ENCODE data around the gene FBN1. TPM values are rescaled to one million over a fixed set of nuclear protein-coding genes. Genes with fewer than 3 reads are reported as not detected.

FBN1 gene
- total RNA-seq, 1 donor from 2014 or later: 54.0 TPM

DNA sequence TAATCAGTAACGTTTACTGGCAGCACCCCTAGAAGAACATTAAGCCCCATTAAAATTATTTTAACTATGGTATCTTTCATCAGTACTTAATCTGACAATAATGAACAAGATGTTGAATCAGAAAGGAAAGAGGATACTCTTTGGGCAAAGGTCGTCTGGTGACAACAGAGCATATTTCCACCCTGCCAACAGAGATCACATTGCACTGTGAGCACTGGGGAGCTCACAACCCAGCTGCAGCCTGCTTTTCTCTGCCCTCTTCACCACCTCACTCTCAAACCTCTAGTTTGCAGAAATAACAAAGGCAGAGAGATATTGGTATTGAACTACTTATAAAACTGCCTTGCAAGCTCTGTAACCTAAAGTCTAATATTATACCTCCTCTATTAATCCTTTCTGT, 130.0 kb downstream of the FBN1 start:
- DNase-seq (ENCODE audit: low spot score): no peak
- peaks cover 8% of the 10 kb centered on the region for H3K4me1 Mint-ChIP-seq (ENCODE audit: unreplicated experiment)
- no peaks in the 10 kb centered on the region for H3K27me3 Mint-ChIP-seq (ENCODE audit: unreplicated experiment)
- peaks cover 4% of the 10 kb centered on the region for H3K36me3 Mint-ChIP-seq (ENCODE audit: low read depth, unreplicated experiment)
- no peak overlapping the region for H3K4me3 Mint-ChIP-seq (ENCODE audit: unreplicated experiment)
- H3K27ac Mint-ChIP-seq (ENCODE audit: unreplicated experiment): no peak overlapping the region
- H3K9me3 Mint-ChIP-seq (ENCODE audit: unreplicated experiment): no peaks in the 10 kb centered on the region
- TF ChIP-seq, protein P1, sequence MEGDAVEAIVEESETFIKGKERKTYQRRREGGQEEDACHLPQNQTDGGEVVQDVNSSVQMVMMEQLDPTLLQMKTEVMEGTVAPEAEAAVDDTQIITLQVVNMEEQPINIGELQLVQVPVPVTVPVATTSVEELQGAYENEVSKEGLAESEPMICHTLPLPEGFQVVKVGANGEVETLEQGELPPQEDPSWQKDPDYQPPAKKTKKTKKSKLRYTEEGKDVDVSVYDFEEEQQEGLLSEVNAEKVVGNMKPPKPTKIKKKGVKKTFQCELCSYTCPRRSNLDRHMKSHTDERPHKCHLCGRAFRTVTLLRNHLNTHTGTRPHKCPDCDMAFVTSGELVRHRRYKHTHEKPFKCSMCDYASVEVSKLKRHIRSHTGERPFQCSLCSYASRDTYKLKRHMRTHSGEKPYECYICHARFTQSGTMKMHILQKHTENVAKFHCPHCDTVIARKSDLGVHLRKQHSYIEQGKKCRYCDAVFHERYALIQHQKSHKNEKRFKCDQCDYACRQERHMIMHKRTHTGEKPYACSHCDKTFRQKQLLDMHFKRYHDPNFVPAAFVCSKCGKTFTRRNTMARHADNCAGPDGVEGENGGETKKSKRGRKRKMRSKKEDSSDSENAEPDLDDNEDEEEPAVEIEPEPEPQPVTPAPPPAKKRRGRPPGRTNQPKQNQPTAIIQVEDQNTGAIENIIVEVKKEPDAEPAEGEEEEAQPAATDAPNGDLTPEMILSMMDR (IDR thresholded peaks at IDR 0.05; ENCODE audit: unreplicated experiment): no peak

DNA sequence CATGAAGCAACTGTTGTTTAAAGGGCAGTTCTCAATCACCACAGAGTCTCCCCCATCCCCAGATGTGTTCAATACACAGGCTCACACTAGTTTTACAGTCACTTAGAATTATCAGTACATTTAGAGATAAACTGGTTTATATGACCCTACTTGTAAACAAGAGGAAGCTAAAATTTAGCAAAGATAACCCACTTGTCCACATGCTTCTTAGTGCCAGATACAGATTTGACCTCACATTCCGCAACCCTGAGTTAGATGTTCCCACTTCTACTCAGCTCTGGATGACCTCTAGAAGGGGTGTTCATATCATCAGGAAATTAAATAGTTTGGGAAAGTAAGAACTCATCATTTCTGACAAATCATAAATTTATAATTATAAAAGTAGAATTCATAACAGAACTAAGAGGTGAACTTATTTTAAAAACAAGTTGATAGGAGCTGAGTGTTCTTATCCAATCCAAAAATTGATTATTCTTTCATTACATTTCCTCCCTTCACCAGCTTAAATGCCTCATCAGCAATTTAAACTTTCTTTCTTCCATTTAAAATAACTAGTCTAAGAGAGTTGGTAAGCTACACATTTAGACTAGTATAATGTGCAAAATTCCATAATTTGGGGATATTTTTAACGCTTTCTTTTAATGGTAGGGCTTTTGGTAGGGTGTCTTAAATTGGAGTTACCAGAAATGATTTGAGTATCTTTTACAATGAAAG, 131.2 kb downstream of the FBN1 start:
- Mint-ChIP-seq H3K27ac (ENCODE audit: unreplicated experiment) (no peak overlapping the region), H3K4me3 (ENCODE audit: unreplicated experiment) (no peak overlapping the region), H3K36me3 (ENCODE audit: low read depth, unreplicated experiment) (peaks cover 4% of the 10 kb centered on the region), H3K4me1 (ENCODE audit: unreplicated experiment) (peaks cover under 1% of the 10 kb centered on the region), H3K27me3 (ENCODE audit: unreplicated experiment) (no peaks in the 10 kb centered on the region), H3K9me3 (ENCODE audit: unreplicated experiment) (no peaks in the 10 kb centered on the region)
- TF ChIP-seq, protein P1 (IDR thresholded peaks at IDR 0.05; ENCODE audit: unreplicated experiment): no peak
- DNase-seq (ENCODE audit: low spot score): no peak

DNA sequence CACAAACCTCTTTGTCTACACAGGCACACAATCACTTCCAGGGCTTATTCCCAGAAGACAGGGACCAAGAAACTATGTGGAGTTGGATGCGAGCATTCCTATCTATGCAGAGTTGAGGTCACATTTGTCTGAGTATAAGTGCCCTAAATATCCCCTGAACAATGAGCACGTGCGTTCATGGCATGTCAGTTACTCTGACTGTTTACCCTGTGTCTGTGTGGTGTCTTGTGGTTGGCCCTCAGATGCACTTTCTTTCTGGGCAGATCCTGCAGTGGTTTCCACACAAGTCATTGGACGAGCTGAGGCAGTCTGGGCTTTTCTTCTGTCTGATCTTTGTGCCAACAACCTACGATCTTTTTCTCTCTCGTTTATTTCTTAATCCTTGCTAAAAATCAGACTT, 134.5 kb downstream of the FBN1 start:
- Mint-ChIP-seq H3K9me3 (ENCODE audit: unreplicated experiment) (no peaks in the 10 kb centered on the region), H3K4me3 (ENCODE audit: unreplicated experiment) (no peak overlapping the region), H3K36me3 (ENCODE audit: low read depth, unreplicated experiment) (peaks cover 4% of the 10 kb centered on the region), H3K4me1 (ENCODE audit: unreplicated experiment) (no peaks in the 10 kb centered on the region), H3K27ac (ENCODE audit: unreplicated experiment) (no peak overlapping the region), H3K27me3 (ENCODE audit: unreplicated experiment) (no peaks in the 10 kb centered on the region)
- TF ChIP-seq, protein P1 (IDR thresholded peaks at IDR 0.05; ENCODE audit: unreplicated experiment): no peak
- DNase-seq (ENCODE audit: low spot score): no peak

DNA sequence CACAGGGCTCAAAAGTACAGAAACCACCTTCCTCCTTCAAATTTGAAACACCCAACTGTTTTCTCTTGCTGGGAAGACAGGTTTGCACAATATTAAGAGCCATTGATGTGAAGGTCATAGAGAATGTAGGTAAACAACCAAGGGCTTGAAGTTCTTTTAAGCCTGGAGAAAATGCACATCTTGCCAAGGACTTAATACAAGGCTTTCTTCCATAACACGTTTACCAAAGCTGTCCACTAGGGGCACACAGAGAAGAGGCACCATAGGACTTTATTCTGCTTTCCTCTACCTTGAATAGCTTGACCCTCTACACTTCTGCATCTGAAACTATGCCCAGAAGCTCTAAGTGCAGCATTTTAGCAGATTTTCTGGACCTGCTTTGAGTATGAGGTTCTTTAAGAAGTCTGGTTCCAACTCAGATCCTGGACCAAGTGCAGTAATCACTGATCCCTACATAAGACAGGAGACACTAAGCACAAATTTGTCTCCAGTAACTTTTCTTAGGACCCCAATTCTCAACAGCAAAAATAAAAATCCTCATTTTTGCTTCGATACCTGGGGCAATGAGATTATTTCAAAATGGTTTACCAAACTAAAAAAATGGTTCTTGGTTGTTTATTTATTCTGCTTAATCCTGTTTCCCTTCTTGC, 138.0 kb downstream of the FBN1 start:
- no peaks in the 10 kb centered on the region for H3K4me1 Mint-ChIP-seq (ENCODE audit: unreplicated experiment)
- no peak overlapping the region for H3K27ac Mint-ChIP-seq (ENCODE audit: unreplicated experiment)
- no peaks in the 10 kb centered on the region for H3K9me3 Mint-ChIP-seq (ENCODE audit: unreplicated experiment)
- peaks cover 2% of the 10 kb centered on the region for H3K36me3 Mint-ChIP-seq (ENCODE audit: low read depth, unreplicated experiment)
- TF ChIP-seq, protein P1 (IDR thresholded peaks at IDR 0.05; ENCODE audit: unreplicated experiment): peak; percentile 80
- H3K4me3 Mint-ChIP-seq (ENCODE audit: unreplicated experiment): no peak overlapping the region
- DNase-seq (ENCODE audit: low spot score): peak; percentile 48
- no peaks in the 10 kb centered on the region for H3K27me3 Mint-ChIP-seq (ENCODE audit: unreplicated experiment)

DNA sequence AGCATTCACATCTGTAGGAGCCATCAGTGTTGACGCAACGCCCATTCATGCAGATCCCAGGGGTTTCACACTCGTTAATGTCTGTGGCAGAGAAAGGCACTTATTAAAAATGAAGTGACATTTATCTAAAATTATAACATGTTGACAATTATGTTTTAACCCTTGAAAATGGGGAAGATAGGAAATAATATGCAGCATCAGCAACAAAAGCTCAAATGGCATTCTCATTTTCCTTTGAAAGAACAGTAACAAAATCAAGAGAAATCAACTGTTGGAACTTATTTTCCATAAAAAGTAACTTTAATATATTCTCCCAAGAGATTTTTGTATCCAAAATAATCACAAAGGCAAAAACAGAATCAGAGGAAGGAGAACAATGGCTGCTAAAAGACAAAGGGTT, 140.4 kb downstream of the FBN1 start:
- H3K27me3 Mint-ChIP-seq (ENCODE audit: unreplicated experiment): no peaks in the 10 kb centered on the region
- TF ChIP-seq, protein P1 (IDR thresholded peaks at IDR 0.05; ENCODE audit: unreplicated experiment): no peak
- no peaks in the 10 kb centered on the region for H3K36me3 Mint-ChIP-seq (ENCODE audit: low read depth, unreplicated experiment)
- no peaks in the 10 kb centered on the region for H3K9me3 Mint-ChIP-seq (ENCODE audit: unreplicated experiment)
- no peak overlapping the region for H3K4me3 Mint-ChIP-seq (ENCODE audit: unreplicated experiment)
- H3K27ac Mint-ChIP-seq (ENCODE audit: unreplicated experiment): no peak overlapping the region
- no peaks in the 10 kb centered on the region for H3K4me1 Mint-ChIP-seq (ENCODE audit: unreplicated experiment)
- no peak for DNase-seq (ENCODE audit: low spot score)
